Activated T-cell treated with anti-CD3 and anti-CD28 coated beads for 24 hours (primary cell): ENCODE data around the gene RNLS.
"Not testable (repeated sequence)": the region's sequence is repeated elsewhere in the genome, so short reads cannot be mapped to it uniquely, and the experiment has no call there.

Experiments used
- DNase-seq: peaks from one replicate; pipeline ENCODE4 v3.0.0-alpha.2; 2020; ENCODE audit warnings: low read depth

The RNLS gene

GRCh38 chr10:88522715-88523114 is 60.4 kb downstream of the RNLS start:
- no peak for DNase-seq

- DNase-seq, result no peak
Measured at GRCh38 chr10:88521791-88522190, 61.3 kb downstream of the RNLS start.

GRCh38 chr10:88515235-88515634 is 67.9 kb downstream of the RNLS start:
- no peak for DNase-seq

- no peak for DNase-seq
Measured at GRCh38 chr10:88512599-88512998, 70.5 kb downstream of the RNLS start.

GRCh38 chr10:88508796-88509195 is 74.3 kb downstream of the RNLS start:
- DNase-seq, result no peak

GRCh38 chr10:88507826-88508453 is 75.2 kb downstream of the RNLS start:
- DNase-seq, result no peak

- DNase-seq, result no peak
Measured at GRCh38 chr10:88507404-88507803, 75.7 kb downstream of the RNLS start.

- DNase-seq, result no peak
Measured at GRCh38 chr10:88505680-88506215, 77.4 kb downstream of the RNLS start.

GRCh38 chr10:88505265-88505664 is 77.9 kb downstream of the RNLS start:
- DNase-seq, result no peak

- no peak for DNase-seq
Measured at GRCh38 chr10:88500656-88501055, 82.5 kb downstream of the RNLS start.

- DNase-seq, result no peak
Measured at GRCh38 chr10:88499569-88500470, 83.3 kb downstream of the RNLS start.

GRCh38 chr10:88497913-88498312 is 85.2 kb downstream of the RNLS start:
- DNase-seq, result no peak

- DNase-seq, result no peak
Measured at GRCh38 chr10:88494537-88494936, 88.6 kb downstream of the RNLS start.

- DNase-seq, result no peak
Measured at GRCh38 chr10:88493691-88494483, 89.2 kb downstream of the RNLS start.

- no peak for DNase-seq
Measured at GRCh38 chr10:88491314-88491713, 91.8 kb downstream of the RNLS start.

- DNase-seq, result no peak
Measured at GRCh38 chr10:88490231-88490980, 92.7 kb downstream of the RNLS start.

GRCh38 chr10:88489107-88489506 is 94.0 kb downstream of the RNLS start:
- DNase-seq, result no peak

- DNase-seq, result not testable (repeated sequence)
Measured at GRCh38 chr10:88486816-88487215, 96.3 kb downstream of the RNLS start.

- no peak for DNase-seq
Measured at GRCh38 chr10:88482220-88482619, 100.9 kb downstream of the RNLS start.

- no peak for DNase-seq
Measured at GRCh38 chr10:88478256-88478655, 104.9 kb downstream of the RNLS start.

GRCh38 chr10:88477343-88478085 is 105.6 kb downstream of the RNLS start:
- DNase-seq, result no peak
